Activated B cell treated with CpG ODN at 0.5 μM for 24 hours (primary cell): Measurements from ENCODE around the gene KIAA1217. TPM values are rescaled to one million over a fixed set of nuclear protein-coding genes. Genes with fewer than 3 reads are reported as not detected.

Source experiments
- ATAC-seq: fragments of 200-7000 bp; cut with Tn5 transposase; one replicate; pipeline ENCODE4 v1.10.0; 2021; ENCODE audit warnings: low read depth, mild to moderate bottlenecking, moderate library complexity
- CTCF ChIA-PET: fragments of 350-600 bp; sonication (Branson Sonifier 250); formaldehyde crosslinking; loops from one replicate; lab custom pipeline; 2021; ENCODE audit warnings: antibody characterized with exemption; lab: Charles Lee
- POLR2A ChIA-PET: fragments of 350-600 bp; sonication (Branson Sonifier 250); formaldehyde crosslinking; loops from one replicate; lab custom pipeline; 2021; ENCODE audit warnings: antibody characterized with exemption; lab: Charles Lee
- DNase-seq: peaks from one replicate; pipeline ENCODE4 v3.0.0; 2022
- H3K27ac Mint-ChIP-seq: one replicate; pipeline ENCODE4 v1.8.0; 2020; ENCODE audit warnings: mixed read lengths
- H3K27me3 Mint-ChIP-seq: one replicate; pipeline ENCODE4 v1.8.0; 2021; ENCODE audit warnings: mixed read lengths
- H3K36me3 Mint-ChIP-seq: one replicate; pipeline ENCODE4 v1.8.0; 2021; ENCODE audit warnings: low read depth, mixed read lengths
- H3K4me1 Mint-ChIP-seq: one replicate; pipeline ENCODE4 v1.8.0; 2021; ENCODE audit warnings: mixed read lengths
- H3K4me3 Mint-ChIP-seq: one replicate; pipeline ENCODE4 v1.8.0; 2020; ENCODE audit warnings: mild to moderate bottlenecking, mixed read lengths
- H3K9me3 Mint-ChIP-seq: one replicate; pipeline ENCODE4 v1.8.0; 2020; ENCODE audit warnings: mixed read lengths
- CTCF ChIP-seq: fragments of 200-600 bp; IDR thresholded peaks from one replicate; pipeline ENCODE4 v1.8.0; 2022; ENCODE audit warnings: antibody characterized with exemption, mild to moderate bottlenecking
- intact Hi-C: fragments of 100-400 bp; cut with micrococcal nuclease; formaldehyde crosslinking; loops from one replicate; pipeline ENCODE4 v1.15.1; 2024
- total RNA-seq: library from RNA; stranded (reverse); gene quantifications from 2 replicates; pipeline ENCODE4 v1.2.3, GENCODE V29; 2022

Gene KIAA1217
- total RNA-seq, 1 donor from 2014 or later: 0.71 TPM

GRCh38 chr10:24533981-24534380 is 325.0 kb downstream of the KIAA1217 start:
- ATAC-seq (no peak), DNase-seq (no peak)
- Mint-ChIP-seq H3K27ac (no peak overlapping the region), H3K4me3 (no peak overlapping the region), H3K27me3 (peaks cover 2% of the 10 kb centered on the region), H3K36me3 (no peaks in the 10 kb centered on the region), H3K9me3 (no peaks in the 10 kb centered on the region), H3K4me1 (no peaks in the 10 kb centered on the region)
- ChIA-PET CTCF (no interaction called here), POLR2A (no interaction called here)
- no peak for TF ChIP-seq CTCF
- intact Hi-C loops: no loop called here

- DNase-seq (no peak), ATAC-seq (no peak)
- ChIA-PET POLR2A (no interaction called here), CTCF (no interaction called here)
- Mint-ChIP-seq H3K27me3 (peaks cover 2% of the 10 kb centered on the region), H3K4me1 (no peaks in the 10 kb centered on the region), H3K36me3 (no peaks in the 10 kb centered on the region), H3K4me3 (no peak overlapping the region), H3K27ac (no peak overlapping the region), H3K9me3 (no peaks in the 10 kb centered on the region)
- intact Hi-C loops: no loop called here
- no peak for TF ChIP-seq CTCF
Observed at GRCh38 chr10:24536636-24537035, 327.7 kb downstream of the KIAA1217 start.

GRCh38 chr10:24541239-24541753 is 332.4 kb downstream of the KIAA1217 start:
- TF ChIP-seq CTCF: no peak
- Mint-ChIP-seq H3K9me3 (no peaks in the 10 kb centered on the region), H3K27me3 (no peaks in the 10 kb centered on the region), H3K36me3 (no peaks in the 10 kb centered on the region), H3K4me3 (no peak overlapping the region), H3K4me1 (no peaks in the 10 kb centered on the region), H3K27ac (no peak overlapping the region)
- no peak for ATAC-seq
- ChIA-PET CTCF (no interaction called here), POLR2A (no interaction called here)
- intact Hi-C loops: no loop called here
- no peak for DNase-seq

- ChIA-PET POLR2A (no interaction called here), CTCF (no interaction called here)
- Mint-ChIP-seq H3K27ac (no peak overlapping the region), H3K36me3 (no peaks in the 10 kb centered on the region), H3K9me3 (no peaks in the 10 kb centered on the region), H3K4me3 (no peak overlapping the region), H3K27me3 (no peaks in the 10 kb centered on the region), H3K4me1 (no peaks in the 10 kb centered on the region)
- ATAC-seq (no peak), DNase-seq (no peak)
- intact Hi-C loops: no loop called here
- TF ChIP-seq CTCF: no peak
Observed at GRCh38 chr10:24542314-24543270, 333.7 kb downstream of the KIAA1217 start.

- intact Hi-C loops: no loop called here
- DNase-seq (no peak), ATAC-seq (no peak)
- Mint-ChIP-seq H3K27ac (no peak overlapping the region), H3K27me3 (peaks cover 4% of the 10 kb centered on the region), H3K4me1 (no peaks in the 10 kb centered on the region), H3K4me3 (no peak overlapping the region), H3K36me3 (no peaks in the 10 kb centered on the region), H3K9me3 (no peaks in the 10 kb centered on the region)
- POLR2A ChIA-PET: no interaction called here
- CTCF ChIA-PET: no interaction called here
- no peak for TF ChIP-seq CTCF
Observed at GRCh38 chr10:24544776-24545175, 335.8 kb downstream of the KIAA1217 start.
